Measurements from ENCODE around the gene REEP2.

Gene REEP2

DNA sequence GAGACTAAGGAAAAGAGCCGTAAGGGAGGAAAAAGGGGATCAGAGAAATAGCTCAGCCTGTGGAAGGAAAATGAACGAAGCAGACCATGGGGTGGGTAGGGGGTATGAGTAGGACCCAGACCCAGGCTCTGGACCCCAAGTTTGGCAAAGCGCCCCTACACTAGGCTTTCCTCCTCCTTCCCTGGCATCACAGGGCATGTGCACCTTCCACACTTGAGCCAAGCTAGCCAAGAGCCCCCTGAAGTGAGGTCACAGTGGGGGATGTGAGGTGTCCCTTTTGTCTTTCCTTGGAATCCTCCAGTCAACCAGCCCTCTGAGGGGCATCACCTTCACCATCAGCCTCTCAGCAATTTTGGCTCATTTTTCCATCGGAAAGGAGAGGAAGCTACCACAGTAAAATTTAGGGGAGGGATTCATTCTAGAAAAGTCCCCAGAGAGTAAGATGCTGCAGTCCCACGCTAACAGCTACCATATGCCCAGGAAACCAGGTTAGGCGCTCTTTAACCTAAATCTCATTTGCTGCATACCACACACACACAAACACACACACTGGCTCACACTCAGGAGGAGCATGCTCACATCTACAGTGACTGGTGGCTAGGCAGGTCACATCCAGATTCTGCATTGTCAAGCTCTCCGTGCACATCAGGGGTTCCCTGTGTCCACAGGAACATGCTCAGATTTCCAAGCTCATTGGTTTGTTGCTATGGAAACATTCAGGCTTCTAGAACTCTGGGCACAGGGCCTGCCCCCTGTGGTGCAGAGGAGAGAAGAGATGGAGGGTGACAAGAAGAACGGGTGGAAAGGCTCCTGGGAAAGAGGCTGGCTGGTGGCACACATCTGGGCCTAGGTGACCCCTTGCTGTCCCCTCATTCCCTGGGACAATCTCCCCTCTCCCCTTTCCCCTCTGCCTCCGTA lies 9.9 kb downstream of the REEP2 start:
- DNase-seq, result no peak

DNA sequence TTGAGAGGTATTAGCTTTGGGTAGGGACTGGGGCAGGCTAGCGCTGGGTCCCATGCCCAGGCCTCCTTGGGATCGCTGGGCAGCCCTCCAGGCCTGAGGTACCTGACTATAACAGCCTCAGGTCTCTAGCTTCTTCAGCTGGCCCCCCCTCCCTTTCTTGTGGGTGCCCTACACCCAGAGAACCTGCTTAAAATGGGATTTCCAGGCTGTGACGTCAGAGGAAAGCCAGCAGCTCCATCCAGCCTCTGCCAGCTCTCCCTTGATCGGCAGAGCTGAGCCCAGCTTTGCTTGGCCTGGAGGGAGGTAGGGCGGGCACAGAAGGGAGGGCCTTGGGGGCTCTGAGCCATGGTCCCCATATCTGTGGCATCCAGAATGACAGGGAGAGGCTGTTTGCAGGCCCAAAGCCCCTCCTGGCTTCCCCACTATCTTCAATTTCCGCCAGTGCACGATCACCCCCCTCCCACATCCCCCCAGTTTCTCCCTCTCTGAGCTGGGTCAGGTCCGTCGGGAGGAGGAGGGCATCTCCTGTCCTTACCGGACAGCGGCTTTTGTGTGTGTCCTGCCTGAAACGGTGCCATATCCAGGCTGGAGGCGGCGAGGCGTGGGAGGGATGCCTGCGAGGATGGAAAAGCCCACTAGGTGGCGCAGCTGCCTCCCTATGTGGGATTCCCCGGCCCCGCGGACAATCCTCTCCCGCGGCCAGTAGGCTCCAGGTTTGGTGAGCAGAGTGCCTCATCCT lies 10.8 kb downstream of the REEP2 start:
- DNase-seq, result peak; percentile 44 to 68 (median 60)

DNA sequence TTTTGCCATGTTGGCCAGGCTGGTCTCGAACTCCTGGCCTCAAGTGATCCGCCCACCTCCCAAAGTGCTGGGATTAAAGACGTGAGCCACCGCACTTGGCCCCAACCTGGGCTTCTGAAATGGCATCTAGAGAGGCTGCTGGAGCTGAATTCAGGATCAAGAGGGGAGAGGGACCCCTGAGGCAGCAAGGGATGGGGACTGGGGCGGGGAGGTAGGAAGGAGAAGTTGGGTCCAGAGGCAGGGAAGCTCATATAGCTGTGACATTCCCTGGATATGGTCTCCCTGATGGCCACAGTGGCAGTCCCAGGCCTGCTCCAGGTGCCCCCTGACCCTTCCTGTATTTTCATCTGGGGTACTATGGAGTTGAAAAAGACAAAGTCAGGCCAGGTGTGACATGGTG lies 12.1 kb downstream of the REEP2 start:
- DNase-seq, result no peak

DNA sequence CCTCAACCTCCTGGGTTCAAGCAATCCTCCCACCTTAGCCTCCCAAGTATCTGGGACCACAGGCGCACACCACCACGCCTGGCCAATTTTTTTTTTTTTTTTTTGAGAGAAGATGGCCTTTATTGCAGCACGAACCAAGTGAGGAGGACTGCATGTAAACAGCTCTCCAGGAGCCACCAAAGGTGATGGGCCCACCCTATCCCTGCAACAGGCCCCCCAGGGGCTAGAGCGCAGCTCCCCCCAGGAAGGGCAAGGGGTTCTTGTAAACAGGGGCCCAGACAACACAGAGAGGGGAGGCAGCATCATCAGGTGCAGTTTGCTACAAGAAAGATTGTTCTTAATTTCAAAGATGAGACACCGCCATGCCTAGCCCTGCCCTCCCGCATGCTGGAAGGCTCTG lies 13.9 kb downstream of the REEP2 start:
- DNase-seq, result no peak

GRCh38 chr5:138453590-138453989 lies 14.7 kb downstream of the REEP2 start:
- no peak for DNase-seq

GRCh38 chr5:138454121-138454520 lies 15.3 kb downstream of the REEP2 start:
- DNase-seq, result no peak

- DNase-seq, result no peak
Observed at GRCh38 chr5:138455232-138455930, 16.5 kb downstream of the REEP2 start.

DNA sequence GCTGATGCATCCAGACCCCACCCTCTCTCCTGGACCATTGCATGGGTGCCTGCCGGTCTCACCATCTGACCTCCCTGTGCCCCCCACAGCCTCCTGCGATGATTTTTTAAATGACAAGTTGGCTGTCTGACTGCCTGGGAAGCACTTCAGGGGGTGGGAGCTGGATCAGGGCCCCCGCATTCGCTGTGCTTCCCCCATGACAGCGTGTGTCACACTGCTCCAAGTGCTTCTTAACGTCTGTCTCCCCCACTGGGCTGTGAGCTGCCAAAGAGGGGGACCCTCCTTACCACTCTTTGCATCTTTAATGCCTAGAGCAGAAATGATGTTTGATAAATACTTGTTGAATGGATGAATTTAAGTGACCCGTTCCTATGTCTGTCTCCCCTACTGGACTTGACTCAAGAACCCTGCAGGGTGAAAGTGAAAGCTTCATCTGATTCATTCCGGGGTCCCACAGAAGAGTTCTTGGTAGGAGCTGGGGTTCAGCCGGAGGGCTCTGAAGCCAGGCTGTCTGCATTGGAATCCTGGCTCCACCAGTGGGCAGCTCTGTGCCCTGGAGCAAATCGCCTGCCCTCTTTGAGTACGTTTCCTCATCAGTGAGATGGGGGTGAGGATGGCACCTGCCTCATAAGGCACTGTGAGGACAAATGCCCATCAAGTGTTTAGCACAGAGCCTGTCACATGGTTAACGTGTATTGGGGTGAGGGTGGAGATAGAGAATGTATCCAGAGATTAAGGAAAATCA lies 18.8 kb downstream of the REEP2 start:
- DNase-seq, result no peak

GRCh38 chr5:138458384-138458783 lies 19.5 kb downstream of the REEP2 start:
- no peak for DNase-seq

GRCh38 chr5:138458856-138459255 lies 20.0 kb downstream of the REEP2 start:
- no peak for DNase-seq

DNA sequence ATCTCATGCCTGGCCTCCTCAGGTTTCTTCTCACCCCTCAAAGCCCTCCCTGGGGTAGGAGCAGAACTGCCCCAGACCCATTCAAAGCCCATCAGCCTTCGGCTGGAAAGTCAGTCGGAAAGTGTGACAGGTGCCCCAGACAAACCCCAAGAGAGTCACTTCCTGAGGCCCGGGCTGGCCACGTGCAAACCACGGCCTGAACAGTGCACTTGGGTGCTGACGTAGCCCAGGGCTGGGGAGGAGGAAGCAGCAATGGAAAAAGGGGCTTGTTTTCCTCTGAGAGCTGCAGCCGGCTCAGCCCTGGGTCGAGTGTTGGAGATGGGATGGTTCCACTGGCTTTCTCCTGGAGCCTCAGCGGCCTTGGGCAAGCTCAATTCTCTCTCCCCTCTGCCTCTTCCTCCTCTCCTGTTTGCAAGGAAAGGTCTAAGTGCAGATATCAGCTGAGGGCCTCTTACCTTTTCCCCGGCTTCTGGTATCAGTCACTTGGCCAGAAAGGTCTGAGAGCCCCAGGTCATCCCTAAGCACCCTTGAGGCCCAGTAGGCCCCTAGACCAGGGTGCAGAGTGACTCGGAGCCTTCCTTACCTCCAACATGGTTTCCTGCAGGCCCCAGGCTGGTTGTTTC lies 20.6 kb downstream of the REEP2 start:
- peak; percentile 54 to 61 (median 56) for DNase-seq

- no peak for DNase-seq
Observed at GRCh38 chr5:138460032-138460693, 21.3 kb downstream of the REEP2 start.

GRCh38 chr5:138461343-138462125 lies 22.7 kb downstream of the REEP2 start:
- DNase-seq, result no peak

- no peak for DNase-seq
Observed at GRCh38 chr5:138463419-138464007, 24.7 kb downstream of the REEP2 start.

GRCh38 chr5:138464008-138464387 lies 25.1 kb downstream of the REEP2 start:
- DNase-seq, result peak; percentile 77 to 93 (median 84)

- DNase-seq, result peak; percentile 87 to 92 (median 90)
Observed at GRCh38 chr5:138464388-138465260, 25.8 kb downstream of the REEP2 start.

DNA sequence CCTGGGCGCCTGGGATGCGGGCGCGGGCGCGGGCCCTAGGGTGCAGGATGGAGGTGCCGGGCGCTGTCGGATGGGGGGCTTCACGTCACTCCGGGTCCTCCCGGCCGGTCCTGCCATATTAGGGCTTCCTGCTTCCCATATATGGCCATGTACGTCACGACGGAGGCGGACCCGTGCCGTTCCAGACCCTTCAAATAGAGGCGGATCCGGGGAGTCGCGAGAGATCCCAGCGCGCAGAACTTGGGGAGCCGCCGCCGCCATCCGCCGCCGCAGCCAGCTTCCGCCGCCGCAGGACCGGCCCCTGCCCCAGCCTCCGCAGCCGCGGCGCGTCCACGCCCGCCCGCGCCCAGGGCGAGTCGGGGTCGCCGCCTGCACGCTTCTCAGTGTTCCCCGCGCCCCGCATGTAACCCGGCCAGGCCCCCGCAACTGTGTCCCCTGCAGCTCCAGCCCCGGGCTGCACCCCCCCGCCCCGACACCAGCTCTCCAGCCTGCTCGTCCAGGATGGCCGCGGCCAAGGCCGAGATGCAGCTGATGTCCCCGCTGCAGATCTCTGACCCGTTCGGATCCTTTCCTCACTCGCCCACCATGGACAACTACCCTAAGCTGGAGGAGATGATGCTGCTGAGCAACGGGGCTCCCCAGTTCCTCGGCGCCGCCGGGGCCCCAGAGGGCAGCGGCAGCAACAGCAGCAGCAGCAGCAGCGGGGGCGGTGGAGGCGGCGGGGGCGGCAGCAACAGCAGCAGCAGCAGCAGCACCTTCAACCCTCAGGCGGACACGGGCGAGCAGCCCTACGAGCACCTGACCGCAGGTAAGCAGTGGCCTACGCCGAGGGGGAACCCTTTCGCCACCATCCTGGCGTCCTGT lies 26.6 kb downstream of the REEP2 start, which contains the start of gene EGR1:
Gene EGR1 (plus strand): TSS at position 219 of the 864 bp plus-strand sequence. CDS start 283 bp downstream, at position 502.
- DNase-seq, result peak; percentile 84 to 92 (median 90)
